Right kidney (tissue), 1 donor: ENCODE data around the gene NAT16.

Source experiments
- DNase-seq: peaks from one replicate; pipeline ENCODE4 v3.0.0-alpha.2; 2016

NAT16 gene

GRCh38 chr7:101170617-101171441 is 9.3 kb downstream of the NAT16 start:
- no peak for DNase-seq

- peak; percentile 76 for DNase-seq
Observed at GRCh38 chr7:101169838-101170551, 10.1 kb downstream of the NAT16 start.

GRCh38 chr7:101169110-101169837 is 10.8 kb downstream of the NAT16 start:
- DNase-seq: peak; percentile 52

GRCh38 chr7:101168412-101169049 is 11.6 kb downstream of the NAT16 start:
- no peak for DNase-seq

GRCh38 chr7:101167645-101168411 is 12.3 kb downstream of the NAT16 start:
- no peak for DNase-seq

GRCh38 chr7:101166909-101167644 is 13.0 kb downstream of the NAT16 start:
- no peak for DNase-seq

- no peak for DNase-seq
Observed at GRCh38 chr7:101166648-101166908, 13.5 kb downstream of the NAT16 start.

- DNase-seq: no peak
Observed at GRCh38 chr7:101165958-101166647, 14.0 kb downstream of the NAT16 start.

GRCh38 chr7:101165075-101165957 is 14.8 kb downstream of the NAT16 start, which contains the start of gene VGF:
Gene VGF, minus strand, starts transcription at chr7:101165569. Its CDS starts 726 bp downstream, at chr7:101164843.
- peak; percentile 86 for DNase-seq

- peak; percentile 70 for DNase-seq
Observed at GRCh38 chr7:101164071-101164840, 15.8 kb downstream of the NAT16 start.

- DNase-seq: peak; percentile 55
Observed at GRCh38 chr7:101163279-101164070, 16.6 kb downstream of the NAT16 start.

- peak; percentile 54 for DNase-seq
Observed at GRCh38 chr7:101162551-101163278, 17.4 kb downstream of the NAT16 start.

- DNase-seq: no peak
Observed at GRCh38 chr7:101161692-101162471, 18.2 kb downstream of the NAT16 start.

GRCh38 chr7:101160910-101161309 is 19.2 kb downstream of the NAT16 start:
- no peak for DNase-seq

- DNase-seq: no peak
Observed at GRCh38 chr7:101159696-101160674, 20.1 kb downstream of the NAT16 start.
